Measurements from ENCODE around the gene PTPRT. TPM values are rescaled to one million over a fixed set of nuclear protein-coding genes. Genes with fewer than 3 reads are reported as not detected.

PTPRT gene
- total RNA-seq, 1 experiment from 2014 or later, result 0.13 TPM

GRCh38 chr20:42401613-42402012 is 788.1 kb downstream of the PTPRT start:
- Histone ChIP-seq H2AK5ac (ENCODE audit: insufficient read length, low read length) (no peak overlapping the region), H3K4me1 (ENCODE audit: insufficient read depth, low read length) (no peaks in the 10 kb centered on the region), H3K23me2 (ENCODE audit: insufficient read length, low read depth, low read length, poor library complexity, severe bottlenecking) (no peaks in the 10 kb centered on the region), H2BK15ac (ENCODE audit: low read depth, low read length) (no peak overlapping the region), H2AFZ (ENCODE audit: low read length) (no peak overlapping the region), H3K79me1 (ENCODE audit: insufficient read depth, low read depth, low read length, poor library complexity, severe bottlenecking) (no peaks in the 10 kb centered on the region), H2BK120ac (ENCODE audit: low read depth, low read length, poor library complexity, severe bottlenecking) (no peak overlapping the region), H2BK5ac (ENCODE audit: insufficient read length, low read length) (no peak overlapping the region), H4K20me1 (ENCODE audit: control insufficient read depth, insufficient read depth, insufficient read length) (no peaks in the 10 kb centered on the region), H3K56ac (ENCODE audit: insufficient read length, low read depth, low read length) (no peak overlapping the region), H3K27me3 (ENCODE audit: insufficient read depth, low read length) (no peaks in the 10 kb centered on the region), H3K9ac (ENCODE audit: extremely low read depth, insufficient read length, low read length) (no peak overlapping the region), H2BK20ac (ENCODE audit: low read depth, low read length, poor library complexity, severe bottlenecking) (no peak overlapping the region), H3K23ac (ENCODE audit: insufficient read length, low read depth, low read length) (no peak overlapping the region), H4K5ac (ENCODE audit: insufficient read length, low read depth, low read length) (no peak overlapping the region), H3K27ac (ENCODE audit: insufficient read length, low read depth, low read length) (no peak overlapping the region), H4K8ac (replicated peaks; ENCODE audit: insufficient read length, low read depth, low read length) (no peak overlapping the region), H3K9me3 (ENCODE audit: control insufficient read depth, low read depth, low read length) (no peaks in the 10 kb centered on the region), H3K18ac (ENCODE audit: insufficient read length, low read depth, low read length) (no peak overlapping the region), H3K4ac (ENCODE audit: low read depth, low read length) (no peak overlapping the region), H2BK12ac (ENCODE audit: insufficient read length, low read depth, low read length) (no peak overlapping the region), H3K79me2 (ENCODE audit: insufficient read depth, low read length) (no peaks in the 10 kb centered on the region), H3K14ac (ENCODE audit: insufficient read depth, low read length) (no peak overlapping the region), H3T11ph (ENCODE audit: low read length) (no peak overlapping the region), H4K91ac (ENCODE audit: insufficient read length, low read depth, low read length) (no peak overlapping the region), H3K4me2 (ENCODE audit: insufficient read depth, insufficient read length, low read length) (no peak overlapping the region)
- Mint-ChIP-seq H3K4me1 (peaks cover 6 to 12% of the 10 kb centered on the region in 2 experiments), H3K4me3 (no peak overlapping the region), H3K36me3 (ENCODE audit: insufficient read depth in 1 of 3, low read depth in 3 of 3) (no peaks in the 10 kb centered on the region), H3K27me3 (ENCODE audit: low read depth) (no peaks in the 10 kb centered on the region; the same call in 1 of the 2 replicates), H3K9me3 (no peaks in the 10 kb centered on the region), H3K27ac (no peak overlapping the region)
- no peak for DNase-seq
- no CpG with 5 or more reads among the region's 3 CpGs for WGBS (ENCODE audit: extremely low coverage, insufficient read length, low lambda C conversion rate)
- TF ChIP-seq CTCF (conservative IDR thresholded peaks at IDR 0.05), result no peak
